HL-60/S4 treated with retinoic acid at 250 ng/mL for 4 days and 3 days (cell line): ENCODE measurements around the gene DPY19L3.
"Not testable (repeated sequence)": the region's sequence is repeated elsewhere in the genome, so short reads cannot be mapped to it uniquely, and the experiment has no call there.

Experiments used
- in situ Hi-C: fragments of 300-500 bp; cut with MboI; formaldehyde crosslinking; loops from 2 replicates; pipeline ENCODE4 v1.7.0; 2022; ENCODE audit warnings: low sequenced_read_pairs

DPY19L3 gene

DNA sequence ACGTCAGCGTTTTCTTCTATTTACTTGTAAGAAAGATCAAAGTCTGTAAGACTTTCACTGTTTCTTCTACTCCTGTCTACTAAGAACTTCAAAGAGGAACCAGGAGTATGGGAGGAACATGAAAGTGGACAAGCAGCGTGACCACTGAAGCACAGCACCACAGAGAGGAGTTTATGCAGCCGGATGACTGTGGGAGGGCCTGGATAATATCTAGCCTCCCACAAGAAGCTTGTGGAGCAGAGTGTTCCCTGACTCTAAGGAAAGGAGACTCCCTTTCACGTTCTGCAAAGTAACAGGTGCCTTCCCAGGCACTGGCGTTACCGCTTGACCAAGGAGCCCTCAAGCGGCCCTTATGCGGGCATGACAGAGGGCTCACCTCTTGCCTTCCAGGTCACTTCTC, 91.8 kb downstream of the DPY19L3 start:
- in situ Hi-C loops: no loop called here

DNA sequence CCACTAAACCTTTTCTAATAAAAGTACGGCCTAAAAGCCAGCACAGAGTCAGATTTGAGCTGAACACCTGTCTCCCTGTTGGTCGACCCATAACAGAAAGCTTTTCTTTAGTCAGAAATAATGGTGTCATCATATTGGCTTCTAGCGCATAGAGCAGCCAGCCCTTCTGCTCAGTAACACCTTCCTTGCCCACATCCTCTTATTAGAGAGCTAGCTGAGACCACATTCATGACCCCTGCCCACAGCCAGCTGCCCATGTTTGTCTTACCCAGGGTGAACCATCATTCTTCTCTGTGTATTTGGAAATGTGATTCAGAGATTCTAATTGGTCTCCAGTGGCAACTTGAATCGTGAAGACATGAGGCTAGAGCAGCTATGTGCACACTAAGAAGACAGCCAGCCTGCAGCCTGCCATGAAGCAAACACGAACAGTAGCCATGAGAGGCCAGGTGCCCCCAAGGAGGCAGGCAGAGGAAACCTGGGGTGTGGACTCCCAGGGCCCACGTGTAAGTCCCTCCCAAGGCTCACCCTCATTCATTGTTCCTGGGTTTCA, 93.2 kb downstream of the DPY19L3 start:
- in situ Hi-C loops: no loop called here

DNA sequence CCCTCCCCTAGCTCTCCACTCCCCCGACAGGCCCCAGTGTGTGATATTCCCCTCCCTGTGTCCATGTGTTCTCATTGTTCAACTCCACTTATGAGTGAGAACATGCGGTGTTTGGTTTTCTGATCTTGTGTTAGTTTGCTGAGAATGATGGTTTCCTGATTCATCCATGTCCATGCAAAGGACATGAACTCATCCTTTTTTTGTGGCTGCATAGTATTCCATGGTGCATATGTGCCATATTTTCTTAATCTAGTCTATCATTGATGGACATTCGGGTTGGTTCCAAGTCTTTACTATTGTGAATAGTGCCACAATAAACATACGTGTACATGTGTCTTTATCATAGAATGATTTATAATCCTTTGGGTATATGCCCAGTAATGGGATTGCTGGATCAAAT, 106.9 kb downstream of the DPY19L3 start:
- in situ Hi-C loops: not testable (repeated sequence)

DNA sequence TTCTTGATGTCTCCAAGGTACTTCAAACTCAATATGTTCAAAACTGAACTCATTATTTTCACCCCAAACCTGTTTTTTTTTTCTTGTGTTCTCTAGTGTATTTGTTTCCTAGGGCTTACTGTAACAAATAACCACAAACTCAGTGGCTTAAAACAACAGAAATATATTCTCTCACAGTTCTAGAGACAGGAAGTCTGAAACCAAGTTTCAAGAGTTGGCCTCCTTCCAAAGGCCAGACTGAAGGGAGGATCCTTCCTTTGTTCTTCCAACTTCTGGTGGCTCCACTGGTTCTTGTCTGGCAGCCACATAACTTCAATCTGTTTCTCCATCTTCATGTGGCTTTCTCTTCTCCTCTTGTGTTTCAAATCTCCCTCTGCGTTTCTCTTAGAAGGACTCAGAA, 113.5 kb downstream of the DPY19L3 start:
- in situ Hi-C loops: no loop called here

DNA sequence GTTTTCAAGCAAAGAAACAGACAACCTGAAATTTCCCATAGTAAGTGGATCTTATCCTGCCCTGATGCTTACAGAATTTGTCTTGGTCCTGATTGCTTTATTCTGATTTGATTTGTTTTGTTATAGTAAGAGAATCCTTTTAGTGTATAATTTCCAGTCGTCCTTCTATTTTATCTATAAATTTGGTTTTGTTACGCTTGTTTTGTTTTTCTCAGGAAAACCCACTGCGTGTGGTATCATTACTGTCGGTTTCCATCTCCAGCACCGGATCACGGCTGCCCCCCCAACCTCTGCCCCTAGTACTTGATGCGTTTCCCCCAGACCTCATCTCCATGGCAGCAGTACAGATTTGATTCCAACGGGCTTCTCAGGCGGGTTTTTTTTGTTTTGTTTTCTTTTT, 117.4 kb downstream of the DPY19L3 start:
- in situ Hi-C loops: no loop called here

DNA sequence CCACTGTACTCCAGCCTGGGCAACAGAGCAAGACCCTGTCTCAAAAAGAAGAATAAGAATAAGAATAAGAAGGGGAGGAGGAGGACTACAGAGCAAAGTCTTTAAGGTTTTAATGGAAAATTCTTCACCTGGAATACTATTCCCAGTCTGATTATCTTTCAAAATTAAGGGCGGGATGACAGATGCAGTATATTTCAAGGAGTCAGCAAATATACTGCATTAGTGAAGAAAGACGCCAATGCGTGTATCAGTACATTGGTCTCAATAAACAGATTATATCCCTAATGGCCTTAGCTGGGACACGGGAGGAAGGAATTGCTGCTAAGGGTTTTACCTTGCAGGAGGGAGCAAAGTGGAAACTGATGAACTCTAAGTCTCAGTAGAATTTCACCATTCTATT, 121.3 kb downstream of the DPY19L3 start:
- in situ Hi-C loops: no loop called here

DNA sequence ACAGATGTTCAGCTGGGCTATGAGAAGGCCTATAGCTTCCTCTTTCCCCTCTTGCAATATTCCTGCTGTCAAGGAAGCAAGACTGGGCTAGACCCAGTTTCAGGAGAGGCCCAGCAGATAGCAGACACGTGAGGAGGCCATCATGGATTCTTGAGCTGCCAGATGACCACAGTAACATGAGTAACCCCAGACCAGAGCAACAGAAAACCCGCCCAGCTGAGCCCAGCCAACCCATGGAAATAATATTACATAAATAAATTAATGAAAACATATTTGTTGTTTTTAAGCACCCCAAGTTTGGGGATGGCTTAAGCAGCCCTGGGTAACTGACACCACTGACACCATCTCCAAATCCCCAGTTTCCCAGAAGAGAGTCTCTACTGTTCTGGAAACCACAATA, 125.2 kb downstream of the DPY19L3 start:
- in situ Hi-C loops: no loop called here

DNA sequence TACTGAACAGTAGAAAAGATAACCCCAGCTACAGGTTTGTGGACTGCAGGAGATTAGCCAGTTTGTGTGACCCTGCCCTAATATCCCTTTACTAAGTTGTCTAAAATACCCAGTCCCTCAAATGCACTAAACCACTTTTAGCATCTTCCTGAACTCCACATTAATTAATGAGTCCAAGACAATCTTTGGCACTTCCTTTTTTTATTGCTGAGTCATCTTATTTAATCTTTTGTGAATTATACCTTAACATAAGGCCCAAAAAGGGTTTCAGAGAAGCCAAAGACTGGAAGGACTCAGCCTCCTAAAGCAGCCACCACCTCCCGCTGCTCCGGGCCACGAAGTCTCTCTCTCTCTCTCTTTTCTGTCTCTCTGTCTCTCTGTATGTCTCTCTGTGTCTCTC, 126.7 kb downstream of the DPY19L3 start:
- in situ Hi-C loops: no loop called here
